Measurements from ENCODE around the gene MYO18A. TPM values are rescaled to one million over a fixed set of nuclear protein-coding genes. Genes with fewer than 3 reads are reported as not detected.

MYO18A gene
- total and polyA plus RNA-seq, 2 of the 4 experiments (the other 2 are of a cell fraction), result 22.4 to 39.1 TPM

- H2AFZ ChIP-seq (replicated peaks; ENCODE audit: low read length, poor library complexity), result no peak overlapping the region
- BruUV-seq (replicated peaks), result no TSS peak
- H3K9me3 ChIP-seq (ENCODE audit: control insufficient read depth, insufficient read depth, low read length), result no peaks in the 10 kb centered on the region
- no peak overlapping the region for H4K5ac ChIP-seq (ENCODE audit: low read depth, low read length)
- no peaks in the 10 kb centered on the region for H3K9me1 ChIP-seq (ENCODE audit: insufficient read depth, low read length)
- no peak overlapping the region for H2BK120ac ChIP-seq (ENCODE audit: low read depth, low read length)
- ChIA-PET CTCF (no interaction called here), POLR2A (ENCODE audit: unreplicated experiment) (no interaction called here)
- H3K36me3 ChIP-seq (ENCODE audit: control insufficient read depth, insufficient read depth, low read length), result peaks cover 15% of the 10 kb centered on the region
- H3K4me1 ChIP-seq (ENCODE audit: control insufficient read depth, insufficient read depth, low read length), result no peaks in the 10 kb centered on the region
- no peaks in the 10 kb centered on the region; the same call in 1 of the 2 replicates for H4K20me1 ChIP-seq (ENCODE audit: insufficient read depth, low read length)
- in situ Hi-C loops (cut with MboI; ENCODE audit: low sequenced_read_pairs), result no loop called here
- no peak overlapping the region for H3K4me3 ChIP-seq (ENCODE audit: insufficient read depth, low read depth, low read length)
- no CpG with 5 or more reads among the region's 4 CpGs for WGBS, 2 experiments (ENCODE audit: extremely low coverage in 2 of 2, insufficient read length in 1 of 2)
- no peak overlapping the region for H2BK15ac ChIP-seq (ENCODE audit: low read depth, low read length)
- dilution Hi-C loops (cut with HindIII; ENCODE audit: low sequenced_read_pairs, unreplicated experiment), result no loop called here
- no peak overlapping the region for H3K23ac ChIP-seq (ENCODE audit: low read depth, low read length)
- DNase-seq, result no peak
- TF ChIP-seq RCOR1 (IDR thresholded peaks at IDR 0.05; ENCODE audit: insufficient replicate concordance, low read length) (no peak), USF2 (IDR thresholded peaks at IDR 0.05; ENCODE audit: low read depth, low read length) (no peak), MXI1 (IDR thresholded peaks at IDR 0.05; ENCODE audit: borderline replicate concordance, low read depth, low read length) (no peak), CHD1 (IDR thresholded peaks at IDR 0.05; ENCODE audit: low read depth, low read length) (no peak)
- no peak overlapping the region for H3K18ac ChIP-seq (ENCODE audit: low read depth, low read length)
- no peak overlapping the region for H2BK5ac ChIP-seq (ENCODE audit: low read depth, low read length, poor library complexity, severe bottlenecking)
- H3K27ac ChIP-seq (ENCODE audit: insufficient read depth, low read length), result no peak overlapping the region
- no peak overlapping the region for H2AK5ac ChIP-seq (ENCODE audit: low read depth, low read length)
- H3K4ac ChIP-seq (ENCODE audit: low read depth, low read length), result no peak overlapping the region
- no peak overlapping the region for H3K4me2 ChIP-seq (ENCODE audit: low read depth, low read length)
- no peak for ATAC-seq (ENCODE audit: low read depth)
- H4K91ac ChIP-seq (ENCODE audit: insufficient read depth, low read depth, low read length), result no peak overlapping the region
- no peaks in the 10 kb centered on the region for H3K79me1 ChIP-seq (ENCODE audit: low read depth in 1 of 2, low read length in 2 of 2)
- H2AK9ac ChIP-seq (replicated peaks; ENCODE audit: low read depth, low read length, poor library complexity), result no peak overlapping the region
- H3K27me3 ChIP-seq (ENCODE audit: control insufficient read depth, insufficient read depth, low read length), result peaks cover 15% of the 10 kb centered on the region
- no peak overlapping the region for H2BK20ac ChIP-seq (ENCODE audit: low read depth, low read length)
- no peak overlapping the region for H3K9ac ChIP-seq (ENCODE audit: low read depth, low read length)
- no peak overlapping the region for H3K14ac ChIP-seq (replicated peaks; ENCODE audit: low read depth, low read length)
- no peak overlapping the region for H4K8ac ChIP-seq (ENCODE audit: low read depth in 2 of 2, low read length in 2 of 2)
- intact Hi-C loops (cut with micrococcal nuclease), result no loop called here
- no peak overlapping the region for H3K56ac ChIP-seq (ENCODE audit: extremely low read depth, insufficient read depth, low read length)
Measured at GRCh38 chr17:29073520-29073919, 106.7 kb downstream of the MYO18A start.

All from IMR-90 (cell line).